NCI-H2196 treated with DMSO at 0.1 percent for 48 hours (cell line): ENCODE measurements around the gene EPHA6.

Experiments used
- DNase-seq: peaks from one replicate; lab custom pipeline; 2025; ENCODE audit not compliant: unreplicated experiment; lab: John Stamatoyannopoulos, UW

Gene EPHA6

GRCh38 chr3:96813820-96814650 is at the start of gene EPHA6:
Gene EPHA6, plus strand, starts transcription at chr3:96814594.
- DNase-seq: no peak

DNA sequence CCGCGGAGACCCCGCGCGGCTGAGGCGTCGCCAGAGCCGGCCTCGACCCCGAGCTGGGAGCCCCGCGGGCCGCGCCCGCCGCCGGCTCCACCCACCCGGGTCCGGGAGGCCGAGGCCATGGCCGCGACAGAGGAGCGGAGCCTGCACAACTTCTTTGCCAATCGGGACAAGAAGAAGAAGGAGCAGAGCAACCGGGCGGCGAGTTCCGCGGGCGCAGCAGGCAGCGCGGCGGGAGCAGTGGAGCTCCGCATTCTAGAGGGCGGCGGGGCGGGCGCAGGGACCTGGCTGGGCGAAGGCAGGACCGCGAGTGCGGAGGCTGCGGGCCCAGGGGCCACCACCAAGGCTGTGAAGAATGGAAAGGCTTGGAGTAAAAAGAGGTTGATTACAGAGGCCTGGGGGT is 37.6 kb upstream of the EPHA6 start:
- DNase-seq: no peak

DNA sequence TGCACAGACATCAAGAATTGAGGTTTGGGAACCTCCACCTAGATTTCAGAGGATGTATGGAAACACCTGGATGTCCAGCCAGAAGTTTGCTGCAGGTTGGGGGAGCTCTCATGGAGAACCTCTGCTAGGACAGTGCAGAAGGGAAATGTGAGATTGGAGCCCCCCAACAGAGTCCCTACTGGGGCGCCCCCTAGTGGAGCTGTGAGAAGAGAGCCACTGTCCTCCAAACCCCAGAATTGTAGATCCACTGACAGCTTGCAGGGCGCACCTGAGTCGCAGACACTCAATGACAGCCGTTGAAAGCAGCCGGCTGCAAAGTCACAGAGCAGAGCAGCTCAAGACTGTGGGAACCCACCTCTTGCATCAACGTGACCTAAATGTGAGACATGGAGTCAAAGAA is 34.6 kb upstream of the EPHA6 start:
- no peak for DNase-seq

DNA sequence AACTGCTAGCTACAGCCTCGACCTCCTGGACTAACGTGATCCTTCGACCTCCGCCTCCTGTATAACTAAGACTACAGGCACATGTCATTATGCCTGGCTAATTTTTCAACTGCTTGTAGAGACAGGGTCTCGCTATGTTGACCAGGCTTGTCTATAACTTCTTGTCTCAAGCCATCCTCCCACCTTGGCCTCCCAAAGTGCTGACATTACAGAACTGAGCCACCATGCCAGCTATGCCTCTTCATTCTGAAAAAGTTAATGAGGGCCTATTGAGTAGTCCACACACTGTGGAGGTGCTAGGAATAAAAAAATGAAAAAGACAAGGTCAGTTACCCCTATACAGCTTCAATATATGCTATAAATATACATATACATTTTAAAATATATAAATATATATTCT is 18.3 kb upstream of the EPHA6 start:
- DNase-seq: no peak

DNA sequence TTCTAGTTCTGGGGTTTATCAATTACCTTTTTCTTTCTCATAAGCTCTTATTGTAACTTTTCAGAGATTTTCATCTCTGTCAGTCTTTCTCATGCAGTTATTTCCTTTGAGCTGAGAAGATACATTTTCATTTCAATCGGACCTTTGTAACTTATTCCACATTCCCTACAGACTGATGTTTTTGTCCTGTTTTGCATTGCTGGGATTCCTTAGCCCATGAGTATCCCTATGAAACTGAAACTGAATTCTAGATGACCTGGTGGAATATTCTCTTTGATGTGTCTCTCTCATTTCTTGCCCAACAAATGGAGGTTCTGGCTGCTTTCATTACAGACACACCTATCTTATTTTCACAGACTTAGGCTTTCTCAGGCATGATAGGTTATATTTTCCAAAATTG is 10.5 kb upstream of the EPHA6 start:
- no peak for DNase-seq

- DNase-seq: no peak
Observed at GRCh38 chr3:96806341-96806740, 8.1 kb upstream of the EPHA6 start.

DNA sequence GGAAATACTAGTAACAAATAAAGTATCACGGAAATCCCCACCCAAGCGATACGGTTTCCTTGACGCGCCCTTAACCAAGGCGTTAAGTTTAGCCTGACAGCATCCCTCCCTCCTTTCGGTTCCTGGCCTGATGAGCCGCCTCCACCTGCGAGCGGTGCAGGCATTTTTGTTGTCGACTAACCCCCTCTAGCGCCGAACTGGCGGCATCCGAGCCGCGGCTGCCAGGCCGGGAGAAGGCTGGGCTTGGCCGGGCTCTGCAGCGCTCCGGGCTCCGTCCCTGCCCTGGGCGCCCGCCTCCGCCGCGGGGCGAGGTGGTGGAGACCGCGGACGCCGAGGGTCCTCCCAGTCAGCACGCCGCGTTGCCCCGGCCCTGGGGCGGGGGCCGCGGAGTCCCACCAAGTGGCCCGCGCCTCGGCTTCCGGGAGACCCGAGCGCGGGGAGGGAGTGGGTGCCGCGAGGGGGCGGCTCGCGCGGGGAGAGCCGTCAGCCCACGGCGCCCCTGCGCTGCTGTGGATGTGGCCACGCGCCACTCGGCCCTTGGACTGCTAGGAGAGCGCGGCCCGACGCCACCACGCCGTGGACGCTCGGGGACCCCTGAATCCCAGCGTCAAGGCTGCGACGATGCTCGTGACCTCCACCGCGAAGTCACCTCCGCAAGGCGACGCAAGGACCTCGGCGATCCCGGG is 1.1 kb upstream of the EPHA6 start:
- peak; percentile 75 for DNase-seq

- no peak for DNase-seq
Observed at GRCh38 chr3:96814651-96815567, 515 bp downstream of the EPHA6 start.

DNA sequence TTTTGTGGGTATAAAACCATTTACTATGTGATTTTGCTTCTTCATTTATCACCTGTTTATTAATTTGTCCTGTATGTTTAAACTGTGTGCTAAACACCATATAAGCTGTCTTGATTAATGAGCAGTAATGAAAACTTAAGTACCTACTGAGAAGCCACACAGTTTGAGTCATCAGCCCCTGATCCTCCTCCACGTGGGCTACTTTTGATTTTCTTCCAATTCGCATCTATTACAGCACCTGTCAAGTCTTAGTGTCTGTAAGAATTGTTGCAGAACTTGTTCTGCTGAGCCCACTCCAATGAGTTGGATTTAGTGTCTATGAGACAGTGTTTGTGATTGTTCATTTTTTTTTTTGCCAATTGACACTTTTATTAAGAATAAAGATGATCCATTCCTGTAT is 16.8 kb downstream of the EPHA6 start:
- no peak for DNase-seq

DNA sequence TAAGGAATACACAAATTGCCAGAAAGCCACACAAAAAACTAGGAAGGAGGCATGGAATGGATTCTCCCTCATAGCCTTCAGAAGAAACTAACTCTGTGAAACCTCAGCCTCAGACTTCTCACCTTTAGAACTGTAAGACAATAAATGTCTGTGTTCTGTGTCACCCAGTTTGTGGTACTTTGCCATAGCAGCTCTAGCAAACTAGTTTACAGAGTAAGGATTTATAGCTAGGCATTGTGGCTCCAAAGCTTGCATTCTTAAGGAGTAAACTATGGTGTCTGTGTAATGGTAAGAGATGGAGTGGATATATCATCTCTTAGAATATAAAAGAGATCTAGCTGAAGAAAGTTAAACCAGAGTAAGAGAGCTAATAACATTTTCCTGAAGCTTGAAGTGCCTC is 18.9 kb downstream of the EPHA6 start:
- no peak for DNase-seq

- DNase-seq: no peak
Observed at GRCh38 chr3:96836153-96836915, 21.9 kb downstream of the EPHA6 start.

GRCh38 chr3:96843505-96844203 is 29.3 kb downstream of the EPHA6 start:
- no peak for DNase-seq

DNA sequence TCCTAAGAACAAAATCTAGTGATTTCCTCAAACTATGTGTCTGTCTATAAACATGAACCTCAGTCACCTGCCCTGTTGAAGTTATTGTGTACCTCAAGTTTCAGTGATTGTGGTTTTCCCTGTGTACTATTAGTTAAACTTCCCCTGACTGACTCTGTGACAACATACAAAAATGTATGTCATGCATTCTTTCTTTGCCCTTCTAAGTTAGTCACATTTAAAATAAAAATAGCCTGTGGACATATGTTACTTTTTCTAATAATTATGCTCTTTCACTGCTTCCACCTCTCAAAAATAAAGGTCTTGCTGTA is 29.8 kb downstream of the EPHA6 start:
- DNase-seq: no peak

DNA sequence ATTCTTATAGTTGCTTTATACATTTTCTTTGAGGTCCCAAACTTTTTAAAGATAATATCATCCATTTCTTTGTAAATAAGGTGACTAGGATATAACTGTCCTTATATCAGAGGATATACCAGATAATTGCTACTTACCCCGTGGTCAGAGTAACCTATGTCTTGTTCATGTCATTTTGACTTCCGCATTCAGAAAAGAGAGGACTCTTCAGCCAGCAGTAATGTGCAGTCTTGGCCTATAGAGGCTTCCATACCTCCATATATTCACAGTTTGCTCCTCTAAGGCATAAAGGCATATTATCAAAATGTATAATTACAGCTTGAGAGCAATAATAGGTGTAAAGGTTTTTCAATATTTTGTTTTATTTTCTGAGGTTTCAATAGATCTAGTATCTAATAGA is 38.5 kb downstream of the EPHA6 start:
- no peak for DNase-seq

GRCh38 chr3:96860882-96861281 is 46.5 kb downstream of the EPHA6 start:
- no peak for DNase-seq

GRCh38 chr3:96863129-96863740 is 48.8 kb downstream of the EPHA6 start:
- peak; percentile 12 for DNase-seq

- DNase-seq: no peak
Observed at GRCh38 chr3:96865605-96866004, 51.2 kb downstream of the EPHA6 start.

DNA sequence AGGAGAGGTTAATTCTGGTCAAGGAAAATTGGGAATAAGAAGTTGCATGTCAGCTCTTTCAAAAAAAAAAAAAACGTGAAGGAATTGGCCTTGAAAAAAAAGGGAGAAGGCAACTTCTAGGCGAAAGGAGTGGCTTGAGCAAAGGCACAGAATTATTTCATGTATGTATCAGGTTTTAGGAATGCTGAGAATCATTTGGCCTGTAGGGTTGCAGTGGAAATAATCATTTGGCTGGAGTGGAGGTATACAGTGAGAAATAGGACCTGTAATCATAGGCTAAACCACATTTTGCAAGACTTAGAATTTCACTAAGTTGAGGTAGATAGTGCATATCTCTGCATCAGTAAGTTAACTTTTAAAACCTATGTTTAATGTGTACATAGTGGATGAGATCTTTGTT is 54.9 kb downstream of the EPHA6 start:
- no peak for DNase-seq

- DNase-seq: no peak
Observed at GRCh38 chr3:96877510-96877909, 63.1 kb downstream of the EPHA6 start.

- DNase-seq: no peak
Observed at GRCh38 chr3:96900031-96900430, 85.6 kb downstream of the EPHA6 start.
